Epithelial cell of esophagus (primary cell): ENCODE results near the gene IRF1.

Experiments used
- DNase-seq: peaks from one replicate; pipeline ENCODE4 v3.0.0; 2010; ENCODE audit warnings: low read depth
- H3K4me3 ChIP-seq: 2 replicates; pipeline ENCODE4 v1.5.1; 2011; ENCODE audit warnings: mild to moderate bottlenecking, low read length, control low read depth
- TF ChIP-seq, protein P1 (sequence below): IDR thresholded peaks from 2 replicates; pipeline ENCODE4 v1.5.1; 2011; ENCODE audit warnings: low read depth, mild to moderate bottlenecking, low read length, control low read depth, inconsistent platforms; ENCODE audit not compliant: insufficient read depth; ENCODE audit errors: missing control alignments

The IRF1 gene

DNA sequence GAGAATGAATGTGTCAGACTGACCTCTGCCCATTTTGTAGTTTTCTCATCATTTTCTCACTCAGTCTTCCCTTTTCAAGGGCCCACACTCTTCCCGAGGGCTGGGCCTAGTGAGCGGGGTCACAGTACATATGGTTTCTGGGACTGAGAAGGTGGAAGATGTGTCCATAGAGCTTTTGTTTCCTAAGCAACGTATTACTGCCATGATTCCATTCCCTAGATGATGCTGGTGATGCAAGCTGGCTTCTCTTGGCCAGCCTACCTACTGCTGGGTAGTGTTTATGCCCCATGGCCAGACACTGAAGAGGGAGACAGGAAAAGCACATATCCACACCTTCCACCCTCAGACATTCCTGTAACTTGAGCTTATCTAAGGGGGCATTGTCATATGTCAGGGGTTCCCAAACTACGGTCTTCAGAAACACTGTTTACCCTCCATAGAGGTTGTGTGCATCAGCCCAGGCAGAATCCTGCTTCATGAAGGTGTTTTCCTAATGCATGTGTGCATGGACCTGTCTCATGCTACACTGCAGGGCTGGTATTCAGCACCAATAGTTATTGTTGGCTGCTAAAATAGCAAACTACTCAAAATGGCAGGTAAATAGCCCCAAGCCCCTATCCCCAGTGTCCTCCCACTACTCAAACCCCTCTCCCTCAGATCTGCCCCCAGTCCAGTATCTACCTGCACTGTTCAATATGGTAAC lies 9.5 kb downstream of the IRF1 start:
- TF ChIP-seq, protein P1, sequence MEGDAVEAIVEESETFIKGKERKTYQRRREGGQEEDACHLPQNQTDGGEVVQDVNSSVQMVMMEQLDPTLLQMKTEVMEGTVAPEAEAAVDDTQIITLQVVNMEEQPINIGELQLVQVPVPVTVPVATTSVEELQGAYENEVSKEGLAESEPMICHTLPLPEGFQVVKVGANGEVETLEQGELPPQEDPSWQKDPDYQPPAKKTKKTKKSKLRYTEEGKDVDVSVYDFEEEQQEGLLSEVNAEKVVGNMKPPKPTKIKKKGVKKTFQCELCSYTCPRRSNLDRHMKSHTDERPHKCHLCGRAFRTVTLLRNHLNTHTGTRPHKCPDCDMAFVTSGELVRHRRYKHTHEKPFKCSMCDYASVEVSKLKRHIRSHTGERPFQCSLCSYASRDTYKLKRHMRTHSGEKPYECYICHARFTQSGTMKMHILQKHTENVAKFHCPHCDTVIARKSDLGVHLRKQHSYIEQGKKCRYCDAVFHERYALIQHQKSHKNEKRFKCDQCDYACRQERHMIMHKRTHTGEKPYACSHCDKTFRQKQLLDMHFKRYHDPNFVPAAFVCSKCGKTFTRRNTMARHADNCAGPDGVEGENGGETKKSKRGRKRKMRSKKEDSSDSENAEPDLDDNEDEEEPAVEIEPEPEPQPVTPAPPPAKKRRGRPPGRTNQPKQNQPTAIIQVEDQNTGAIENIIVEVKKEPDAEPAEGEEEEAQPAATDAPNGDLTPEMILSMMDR: no peak
- DNase-seq: no peak
- no peak overlapping the region for H3K4me3 ChIP-seq

DNA sequence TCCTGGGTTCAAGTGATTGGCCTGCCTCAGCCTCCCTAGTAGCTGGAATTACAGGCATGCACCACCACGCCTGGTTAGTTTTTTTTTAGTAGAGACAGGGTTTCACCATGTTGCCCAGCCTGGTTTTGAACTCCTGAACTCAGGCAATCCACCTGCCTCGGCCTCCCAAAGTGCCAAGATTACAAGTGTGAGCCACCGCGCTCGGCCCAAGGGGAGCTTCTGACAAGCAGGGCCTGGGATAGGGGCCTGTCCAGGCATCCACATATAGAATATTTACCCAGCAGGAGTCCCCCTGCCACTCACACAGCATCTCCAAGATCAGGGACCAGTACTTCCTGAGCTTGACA lies 10.1 kb downstream of the IRF1 start:
- TF ChIP-seq, protein P1: no peak
- DNase-seq: no peak
- no peak overlapping the region for H3K4me3 ChIP-seq

DNA sequence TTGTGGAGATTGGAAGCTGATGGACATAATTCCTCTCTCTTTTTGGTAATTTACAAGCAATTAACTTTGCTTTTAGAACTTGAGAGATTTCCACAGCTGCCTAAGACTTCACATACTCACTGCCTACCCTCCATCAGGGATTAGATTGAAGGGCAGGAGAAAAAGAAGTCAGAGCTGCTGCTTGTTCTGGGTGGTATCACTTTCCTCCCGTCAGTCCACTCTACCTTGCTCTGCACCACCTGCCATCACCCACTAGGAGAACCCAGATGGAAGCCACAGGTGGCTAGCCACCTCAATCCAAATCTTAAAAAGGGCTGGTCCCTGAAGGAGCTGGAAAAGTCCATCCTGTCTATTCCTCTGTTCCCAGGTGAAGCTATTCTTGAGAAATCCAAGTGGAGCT lies 10.5 kb downstream of the IRF1 start:
- no peak overlapping the region for H3K4me3 ChIP-seq
- DNase-seq: no peak
- TF ChIP-seq, protein P1: peak; percentile 6

DNA sequence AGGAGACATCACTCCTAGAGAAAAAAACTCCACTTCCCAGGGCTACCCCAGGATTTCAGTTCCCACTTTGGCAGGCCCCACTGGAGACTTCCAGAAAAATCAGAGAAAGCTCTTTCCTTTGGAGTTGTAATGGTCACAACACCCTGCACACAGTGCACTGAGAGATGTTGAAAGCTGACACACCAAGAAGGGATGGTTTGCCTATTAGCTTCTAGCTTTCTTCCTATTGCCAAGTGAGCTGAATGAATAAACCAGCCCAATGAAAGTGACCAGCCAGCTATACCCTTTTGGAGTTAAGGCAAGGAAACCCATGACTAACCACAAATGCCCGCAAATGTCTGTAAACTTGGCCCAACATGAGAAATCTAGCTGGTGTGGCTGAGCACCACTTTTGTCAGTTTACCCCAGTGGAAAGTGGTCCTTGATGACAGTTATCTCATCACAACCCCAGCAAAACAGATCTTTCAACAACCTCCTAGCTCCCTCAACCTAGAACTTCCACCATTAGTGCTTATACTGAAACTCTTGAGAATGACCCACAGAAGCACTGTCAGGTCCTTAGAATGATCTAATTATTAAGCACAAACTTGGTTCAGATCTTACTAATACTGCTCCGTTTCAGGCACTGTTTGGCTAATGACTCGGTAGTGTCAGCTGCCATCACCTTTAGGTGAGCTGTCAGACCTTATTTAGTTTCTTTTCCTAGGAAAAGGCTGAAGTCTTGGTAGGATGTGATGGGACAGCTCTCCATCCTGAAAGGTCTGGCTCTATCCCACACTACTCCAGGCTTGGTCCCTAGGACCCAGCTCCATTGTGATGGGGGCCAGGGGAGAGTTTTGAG lies 11.2 kb downstream of the IRF1 start:
- TF ChIP-seq, protein P1: no peak
- no peak overlapping the region for H3K4me3 ChIP-seq
- DNase-seq: peak; percentile 34

DNA sequence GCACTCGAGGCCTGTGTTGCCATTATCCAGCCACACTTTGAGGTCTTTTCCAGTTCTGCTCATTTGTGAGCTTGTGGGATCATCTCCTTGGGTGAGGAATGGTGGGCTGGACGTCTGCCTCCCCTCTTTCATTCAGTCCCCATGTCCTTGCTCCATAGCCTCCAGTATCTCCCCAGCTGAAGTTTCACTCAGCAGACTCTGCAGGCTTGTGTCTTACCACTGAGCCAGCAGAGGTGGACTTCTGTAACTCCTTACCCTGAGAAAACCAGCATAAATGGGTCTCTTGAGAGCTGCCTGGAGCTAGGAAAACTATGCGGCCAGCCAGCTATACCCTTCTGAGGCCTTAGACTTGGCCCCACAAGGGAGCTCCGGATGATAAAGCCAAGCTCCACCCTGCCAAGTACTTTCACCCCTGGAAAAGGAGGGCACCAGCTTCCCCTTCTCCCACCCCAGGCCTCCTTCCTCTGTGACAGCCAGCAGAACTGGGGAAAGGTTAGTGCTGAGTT lies 12.2 kb downstream of the IRF1 start:
- TF ChIP-seq, protein P1: no peak
- DNase-seq: no peak
- no peak overlapping the region for H3K4me3 ChIP-seq

DNA sequence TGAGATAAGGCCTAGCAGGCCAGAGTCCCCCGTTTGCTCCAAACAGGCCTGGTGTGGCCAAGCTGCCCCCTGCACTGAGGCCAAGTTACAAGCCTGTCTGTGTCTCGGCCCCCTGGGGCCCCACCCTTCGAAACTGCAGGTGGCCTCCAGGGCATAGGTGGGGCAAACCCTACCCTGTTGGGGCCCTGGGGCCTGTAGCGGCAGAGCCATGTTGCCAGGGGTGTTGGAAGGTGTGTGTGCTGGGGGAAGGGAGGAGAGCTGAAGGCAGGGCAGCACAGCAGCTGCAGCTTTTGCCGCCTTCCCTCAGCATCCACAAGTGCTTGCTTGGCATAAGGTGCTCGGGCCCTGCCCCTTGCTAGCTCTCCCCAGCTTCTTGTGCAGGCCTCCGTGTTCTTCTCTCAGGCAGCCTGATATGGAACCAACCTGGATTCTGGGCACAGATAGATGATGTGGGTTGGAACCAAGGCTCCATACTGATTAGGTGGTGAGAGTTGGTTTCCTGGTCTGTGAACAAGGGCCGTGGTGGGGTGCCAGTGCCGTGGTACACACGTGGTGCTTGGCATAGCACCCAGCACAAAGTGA lies 12.7 kb downstream of the IRF1 start:
- TF ChIP-seq, protein P1: no peak
- DNase-seq: no peak

More for the DNA sequence above, 12.7 kb downstream of the IRF1 start:
- H3K4me3 ChIP-seq: no peak overlapping the region
